ENCODE measurements around the gene KLHDC10. TPM values are rescaled to one million over a fixed set of nuclear protein-coding genes. Genes with fewer than 3 reads are reported as not detected.

Gene KLHDC10
- total RNA-seq, 1 experiment from 2014 or later = 37.5 TPM

- no TSS peak for BruUV-seq (replicated peaks)
Measured at GRCh38 chr7:130087364-130087763, 17.0 kb downstream of the KLHDC10 start.

GRCh38 chr7:130090745-130091532 lies 20.6 kb downstream of the KLHDC10 start:
- no peak overlapping the region for H3K27ac ChIP-seq (ENCODE audit: low read depth, low read length, poor library complexity, severe bottlenecking)
- intact Hi-C loops (cut with micrococcal nuclease; ENCODE audit: unreplicated experiment) = no loop called here
- H3K36me3 ChIP-seq (ENCODE audit: insufficient read depth, low read length, poor library complexity, severe bottlenecking) = no peaks in the 10 kb centered on the region
- H3K4me3 ChIP-seq (ENCODE audit: low read depth, low read length, poor library complexity, severe bottlenecking) = no peak overlapping the region
- no peaks in the 10 kb centered on the region for H3K27me3 ChIP-seq (replicated peaks; ENCODE audit: insufficient read depth, low read depth, low read length, poor library complexity)
- no peak for DNase-seq (ENCODE audit: low spot score)
- ChIA-PET CTCF (no interaction called here), POLR2A (ENCODE audit: low non-redundant PET) (no interaction called here)
- TF ChIP-seq EZH2 (IDR thresholded peaks at IDR 0.05; ENCODE audit: borderline replicate concordance, low read depth, low read length, poor library complexity, severe bottlenecking) (no peak), CTCF (conservative IDR thresholded peaks at IDR 0.05; ENCODE audit: low read depth, low read length) (no peak)
- H3K4me1 ChIP-seq (ENCODE audit: insufficient read depth, low read length, poor library complexity, severe bottlenecking) = no peaks in the 10 kb centered on the region
- H3K9me3 ChIP-seq (ENCODE audit: low read depth, low read length, poor library complexity, severe bottlenecking) = no peaks in the 10 kb centered on the region
- BruUV-seq (replicated peaks) = no TSS peak

More at GRCh38 chr7:130087364-130087763, 17.0 kb downstream of the KLHDC10 start:
- ChIA-PET CTCF (interaction anchor here (0.6 kb wide), 2 partner anchors 32 to 745 kb away, joined by 3 to 5 read pairs; no protein-coding TSS in a partner anchor), POLR2A (ENCODE audit: low non-redundant PET) (no interaction called here)
- Histone ChIP-seq H3K36me3 (ENCODE audit: insufficient read depth, low read length, poor library complexity, severe bottlenecking) (no peaks in the 10 kb centered on the region), H3K27me3 (replicated peaks; ENCODE audit: insufficient read depth, low read depth, low read length, poor library complexity) (no peaks in the 10 kb centered on the region), H3K4me3 (ENCODE audit: low read depth, low read length, poor library complexity, severe bottlenecking) (no peak overlapping the region), H3K27ac (ENCODE audit: low read depth, low read length, poor library complexity, severe bottlenecking) (no peak overlapping the region), H3K9me3 (ENCODE audit: low read depth, low read length, poor library complexity, severe bottlenecking) (no peaks in the 10 kb centered on the region), H3K4me1 (ENCODE audit: insufficient read depth, low read length, poor library complexity, severe bottlenecking) (no peaks in the 10 kb centered on the region)
- intact Hi-C loops (cut with micrococcal nuclease; ENCODE audit: unreplicated experiment) = no loop called here
- DNase-seq (ENCODE audit: low spot score) = no peak
- TF ChIP-seq CTCF (conservative IDR thresholded peaks at IDR 0.05; ENCODE audit: low read depth, low read length) (no peak), EZH2 (IDR thresholded peaks at IDR 0.05; ENCODE audit: borderline replicate concordance, low read depth, low read length, poor library complexity, severe bottlenecking) (no peak)

GRCh38 chr7:130091999-130092398 lies 21.7 kb downstream of the KLHDC10 start:
- TF ChIP-seq CTCF (conservative IDR thresholded peaks at IDR 0.05; ENCODE audit: low read depth, low read length) (no peak), EZH2 (IDR thresholded peaks at IDR 0.05; ENCODE audit: borderline replicate concordance, low read depth, low read length, poor library complexity, severe bottlenecking) (no peak)
- H3K27ac ChIP-seq (ENCODE audit: low read depth, low read length, poor library complexity, severe bottlenecking) = no peak overlapping the region
- H3K4me3 ChIP-seq (ENCODE audit: low read depth, low read length, poor library complexity, severe bottlenecking) = no peak overlapping the region
- H3K4me1 ChIP-seq (ENCODE audit: insufficient read depth, low read length, poor library complexity, severe bottlenecking) = no peaks in the 10 kb centered on the region
- H3K9me3 ChIP-seq (ENCODE audit: low read depth, low read length, poor library complexity, severe bottlenecking) = no peaks in the 10 kb centered on the region
- ChIA-PET POLR2A (ENCODE audit: low non-redundant PET) (no interaction called here), CTCF (no interaction called here)
- DNase-seq (ENCODE audit: low spot score) = no peak
- H3K36me3 ChIP-seq (ENCODE audit: insufficient read depth, low read length, poor library complexity, severe bottlenecking) = no peaks in the 10 kb centered on the region
- H3K27me3 ChIP-seq (replicated peaks; ENCODE audit: insufficient read depth, low read depth, low read length, poor library complexity) = no peaks in the 10 kb centered on the region
- intact Hi-C loops (cut with micrococcal nuclease; ENCODE audit: unreplicated experiment) = no loop called here
- no TSS peak for BruUV-seq (replicated peaks)
